ENCODE results near the gene INF2. TPM values are rescaled to one million over a fixed set of nuclear protein-coding genes. Genes with fewer than 3 reads are reported as not detected.

The INF2 gene
- total and polyA plus RNA-seq, 4 donors = 13.1 to 51.6 (median 25.5) TPM

- Histone ChIP-seq H3K27ac (ENCODE audit: low read depth in 1 of 2, low read length in 2 of 2) (no peak overlapping the region), H3K9ac (ENCODE audit: low read depth in 1 of 2, low read length in 2 of 2) (no peak overlapping the region), H3K4me1 (ENCODE audit: control insufficient read depth in 4 of 4, insufficient read depth in 4 of 4, low read length in 3 of 4) (peaks cover 5 to 43% (median 23%) of the 10 kb centered on the region in 4 donors), H3K4me3 (ENCODE audit: low read depth in 1 of 3, low read length in 3 of 3) (no peak overlapping the region), H3K27me3 (ENCODE audit: control insufficient read depth in 4 of 4, insufficient read depth in 4 of 4, low read length in 3 of 4) (no peaks in the 10 kb centered on the region), H3K36me3 (ENCODE audit: control insufficient read depth in 4 of 4, insufficient read depth in 3 of 4, low read depth in 1 of 4, low read length in 3 of 4) (no peaks in the 10 kb centered on the region), H3K9me3 (ENCODE audit: control insufficient read depth in 4 of 4, low read length in 3 of 4) (no peaks in the 10 kb centered on the region)
- TF ChIP-seq TAF1 (conservative IDR thresholded peaks at IDR 0.05) (no peak), JUND (IDR thresholded peaks at IDR 0.05) (no peak), RAD21 (IDR thresholded peaks at IDR 0.05) (no peak), GABPA (IDR thresholded peaks at IDR 0.05 in 1 of 2, conservative IDR thresholded peaks at IDR 0.05 in 1 of 2) (no peak), NR2F2 (IDR thresholded peaks at IDR 0.05) (no peak), FOXA1 (IDR thresholded peaks at IDR 0.05) (no peak)
- WGBS = 94% methylated on average over 14 of the region's 14 CpGs
- DNase-seq (ENCODE audit: low spot score) = no peak
Measured at GRCh38 chr14:104655128-104655848, 34.1 kb upstream of the INF2 start.

- Histone ChIP-seq H3K4me3 (ENCODE audit: low read depth in 1 of 3, low read length in 3 of 3) (no peak overlapping the region), H3K9me3 (ENCODE audit: control insufficient read depth in 4 of 4, low read length in 3 of 4) (no peaks in the 10 kb centered on the region), H3K27ac (ENCODE audit: low read depth in 1 of 2, low read length in 2 of 2) (no peak overlapping the region), H3K9ac (ENCODE audit: low read depth in 1 of 2, low read length in 2 of 2) (no peak overlapping the region), H3K36me3 (ENCODE audit: control insufficient read depth in 4 of 4, insufficient read depth in 3 of 4, low read depth in 1 of 4, low read length in 3 of 4) (no peaks in the 10 kb centered on the region), H3K27me3 (ENCODE audit: control insufficient read depth in 4 of 4, insufficient read depth in 4 of 4, low read length in 3 of 4) (no peaks in the 10 kb centered on the region), H3K4me1 (ENCODE audit: control insufficient read depth in 4 of 4, insufficient read depth in 4 of 4, low read length in 3 of 4) (peaks cover 5 to 38% (median 20%) of the 10 kb centered on the region in 4 donors)
- no peak for DNase-seq (ENCODE audit: low spot score)
- WGBS = 90% methylated on average over 29 of the region's 29 CpGs
- TF ChIP-seq CTCF (IDR thresholded peaks at IDR 0.05; ENCODE audit: low read depth, low read length, missing input control) = no peak
- no peak for TF ChIP-seq NR2F2 (IDR thresholded peaks at IDR 0.05)
- no peak for TF ChIP-seq EGR1 (IDR thresholded peaks at IDR 0.05; ENCODE audit: low read depth in 2 of 2)
- no peak for TF ChIP-seq RXRA (IDR thresholded peaks at IDR 0.05)
- no peak for TF ChIP-seq ATF3 (IDR thresholded peaks at IDR 0.05)
- no peak for TF ChIP-seq HNF4G (IDR thresholded peaks at IDR 0.05)
- no peak for TF ChIP-seq SP1 (IDR thresholded peaks at IDR 0.05)
- TF ChIP-seq YY1 (IDR thresholded peaks at IDR 0.05) = no peak
- no peak for TF ChIP-seq GABPA (IDR thresholded peaks at IDR 0.05 in 1 of 2, conservative IDR thresholded peaks at IDR 0.05 in 1 of 2)
- no peak for TF ChIP-seq FOXA2 (IDR thresholded peaks at IDR 0.05)
- TF ChIP-seq TAF1 (conservative IDR thresholded peaks at IDR 0.05) = no peak
- TF ChIP-seq JUND (IDR thresholded peaks at IDR 0.05) = no peak
- no peak for TF ChIP-seq HNF4A (conservative IDR thresholded peaks at IDR 0.05)
Measured at GRCh38 chr14:104656014-104656714, 33.3 kb upstream of the INF2 start.

- H3K9ac ChIP-seq (ENCODE audit: low read depth in 1 of 2, low read length in 2 of 2) = no peak overlapping the region
- H3K4me1 ChIP-seq (ENCODE audit: control insufficient read depth in 4 of 4, insufficient read depth in 4 of 4, low read length in 3 of 4) = peaks cover 5 to 32% (median 20%) of the 10 kb centered on the region in 4 donors
- no peak overlapping the region for H3K4me3 ChIP-seq (ENCODE audit: low read depth in 1 of 3, low read length in 3 of 3)
- H3K9me3 ChIP-seq (ENCODE audit: control insufficient read depth in 4 of 4, low read length in 3 of 4) = no peaks in the 10 kb centered on the region
- WGBS = 80% methylated on average over 8 of the region's 8 CpGs
- DNase-seq (ENCODE audit: low spot score) = no peak
- no peaks in the 10 kb centered on the region for H3K36me3 ChIP-seq (ENCODE audit: control insufficient read depth in 4 of 4, insufficient read depth in 3 of 4, low read depth in 1 of 4, low read length in 3 of 4)
- no peaks in the 10 kb centered on the region for H3K27me3 ChIP-seq (ENCODE audit: control insufficient read depth in 4 of 4, insufficient read depth in 4 of 4, low read length in 3 of 4)
- H3K27ac ChIP-seq (ENCODE audit: low read depth in 1 of 2, low read length in 2 of 2) = no peak overlapping the region
- no peak for TF ChIP-seq ATF3 (IDR thresholded peaks at IDR 0.05)
- TF ChIP-seq REST (IDR thresholded peaks at IDR 0.05) = no peak
- TF ChIP-seq TAF1 (conservative IDR thresholded peaks at IDR 0.05) = no peak
- no peak for TF ChIP-seq MAX (IDR thresholded peaks at IDR 0.05)
- no peak for TF ChIP-seq SP1 (IDR thresholded peaks at IDR 0.05)
- TF ChIP-seq YY1 (IDR thresholded peaks at IDR 0.05) = no peak
- no peak for TF ChIP-seq FOXA1 (IDR thresholded peaks at IDR 0.05)
- TF ChIP-seq EGR1 (IDR thresholded peaks at IDR 0.05; ENCODE audit: low read depth in 2 of 2) = no peak
- TF ChIP-seq ZBTB33 (IDR thresholded peaks at IDR 0.05) = no peak
- TF ChIP-seq NR2F2 (IDR thresholded peaks at IDR 0.05) = no peak
- no peak for TF ChIP-seq FOXA2 (IDR thresholded peaks at IDR 0.05)
Measured at GRCh38 chr14:104657101-104657524, 32.3 kb upstream of the INF2 start.
